ENCODE measurements around the gene SLC25A38.

- TF ChIP-seq SNAI2 (CRISPR knock-in tag; IDR thresholded peaks at IDR 0.05), result no peak
- TF ChIP-seq PPARA (CRISPR knock-in tag; IDR thresholded peaks at IDR 0.05; ENCODE audit: borderline replicate concordance), result 0 out of 2 replicates have a peak, but pooled peaks have one; percentile 54
- TF ChIP-seq GLIS3 (CRISPR knock-in tag; IDR thresholded peaks at IDR 0.05), result 0 out of 2 replicates have a peak, but pooled peaks have one; percentile 48
- TF ChIP-seq PATZ1 (CRISPR knock-in tag; IDR thresholded peaks at IDR 0.05; ENCODE audit: borderline replicate concordance), result no peak
- TF ChIP-seq ZNF8 (CRISPR knock-in tag; IDR thresholded peaks at IDR 0.05), result no peak
- TF ChIP-seq ARNTL (CRISPR knock-in tag; IDR thresholded peaks at IDR 0.05; ENCODE audit: borderline replicate concordance, low read depth), result no peak
- no peak for TF ChIP-seq BACH2 (CRISPR knock-in tag; IDR thresholded peaks at IDR 0.05; ENCODE audit: borderline replicate concordance)
- TF ChIP-seq ZNF565 (CRISPR knock-in tag; conservative IDR thresholded peaks at IDR 0.05; ENCODE audit: low read depth), result no peak
- peak; percentile 84 for TF ChIP-seq ZFP3 (CRISPR knock-in tag; IDR thresholded peaks at IDR 0.05)
- 0 out of 2 replicates have a peak, but pooled peaks have one; percentile 36 for TF ChIP-seq TOX (CRISPR knock-in tag; IDR thresholded peaks at IDR 0.05; ENCODE audit: borderline replicate concordance)
- no peak for TF ChIP-seq CREB5 (CRISPR knock-in tag; IDR thresholded peaks at IDR 0.05; ENCODE audit: low read depth)
- no peak for TF ChIP-seq CSRNP3 (CRISPR knock-in tag; IDR thresholded peaks at IDR 0.05)
- no peak for TF ChIP-seq TSHZ2 (CRISPR knock-in tag; IDR thresholded peaks at IDR 0.05)
- TF ChIP-seq ESRRG (CRISPR knock-in tag; IDR thresholded peaks at IDR 0.05), result no peak
Measured at GRCh38 chr3:39406368-39407258, 23.4 kb downstream of the SLC25A38 start, which contains the start of gene RPSA.

Data from SK-N-SH treated with all-trans-retinoic acid at 6 μM for 48 hours (cell line).